Measurements from ENCODE around the gene ZFP2.

DNA sequence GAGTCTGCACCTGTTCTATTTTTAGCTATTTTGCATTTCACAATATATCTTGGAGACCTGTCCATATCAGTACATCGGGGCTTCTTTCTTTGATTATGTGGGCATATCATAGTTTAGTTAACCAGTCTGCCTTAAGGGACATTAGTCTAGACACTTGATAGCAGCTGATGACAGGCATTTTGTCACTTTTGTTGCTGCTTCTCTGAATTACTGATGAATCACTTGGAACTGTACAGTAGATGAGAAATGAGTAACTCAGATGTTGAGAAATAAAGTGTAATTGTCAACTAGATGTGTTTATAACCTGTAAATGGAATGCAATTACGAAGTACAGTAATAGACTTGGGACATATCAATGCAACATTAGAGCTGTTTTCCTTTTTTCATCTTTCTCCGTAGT lies 7.1 kb downstream of the ZFP2 start:
- TF ChIP-seq, protein P1, sequence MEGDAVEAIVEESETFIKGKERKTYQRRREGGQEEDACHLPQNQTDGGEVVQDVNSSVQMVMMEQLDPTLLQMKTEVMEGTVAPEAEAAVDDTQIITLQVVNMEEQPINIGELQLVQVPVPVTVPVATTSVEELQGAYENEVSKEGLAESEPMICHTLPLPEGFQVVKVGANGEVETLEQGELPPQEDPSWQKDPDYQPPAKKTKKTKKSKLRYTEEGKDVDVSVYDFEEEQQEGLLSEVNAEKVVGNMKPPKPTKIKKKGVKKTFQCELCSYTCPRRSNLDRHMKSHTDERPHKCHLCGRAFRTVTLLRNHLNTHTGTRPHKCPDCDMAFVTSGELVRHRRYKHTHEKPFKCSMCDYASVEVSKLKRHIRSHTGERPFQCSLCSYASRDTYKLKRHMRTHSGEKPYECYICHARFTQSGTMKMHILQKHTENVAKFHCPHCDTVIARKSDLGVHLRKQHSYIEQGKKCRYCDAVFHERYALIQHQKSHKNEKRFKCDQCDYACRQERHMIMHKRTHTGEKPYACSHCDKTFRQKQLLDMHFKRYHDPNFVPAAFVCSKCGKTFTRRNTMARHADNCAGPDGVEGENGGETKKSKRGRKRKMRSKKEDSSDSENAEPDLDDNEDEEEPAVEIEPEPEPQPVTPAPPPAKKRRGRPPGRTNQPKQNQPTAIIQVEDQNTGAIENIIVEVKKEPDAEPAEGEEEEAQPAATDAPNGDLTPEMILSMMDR (IDR thresholded peaks at IDR 0.05) = no peak
- no peak for TF ChIP-seq POLR2A (IDR thresholded peaks at IDR 0.05)
